Measurements from ENCODE around the gene YES1.

YES1 gene

DNA sequence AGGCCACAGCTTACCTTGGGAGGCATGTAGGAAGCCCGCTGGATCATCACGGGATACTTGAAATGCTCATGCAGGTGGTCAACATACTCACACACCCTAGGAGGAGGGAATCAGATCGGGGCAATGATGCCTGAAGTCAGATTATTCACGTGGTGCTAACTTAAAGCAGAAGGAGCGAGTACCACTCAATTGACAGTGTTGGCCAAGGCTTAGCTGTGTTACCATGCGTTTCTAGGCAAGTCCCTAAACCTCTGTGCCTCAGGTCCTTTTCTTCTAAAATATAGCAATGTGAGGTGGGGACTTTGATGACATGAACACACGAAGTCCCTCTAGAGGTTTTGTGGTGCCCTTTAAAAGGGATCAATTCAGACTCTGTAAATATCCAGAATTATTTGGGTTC is 136.7 kb downstream of the YES1 start:
- Histone ChIP-seq H3K36me3 (ENCODE audit: insufficient read depth, low read length) (peaks cover 85% of the 10 kb centered on the region), H4K20me1 (ENCODE audit: insufficient read depth, low read length) (peaks cover 22% of the 10 kb centered on the region), H3K9ac (ENCODE audit: low read depth, low read length) (no peak overlapping the region), H3K9me3 (ENCODE audit: insufficient read depth, low read length, severe bottlenecking) (no peaks in the 10 kb centered on the region), H3K4me3 (ENCODE audit: low read depth in 1 of 2, low read length in 2 of 2) (no peak overlapping the region), H2AFZ (ENCODE audit: low read depth, low read length) (no peak overlapping the region), H3K4me1 (ENCODE audit: insufficient read depth, low read length) (peaks cover 9% of the 10 kb centered on the region), H3K4me2 (ENCODE audit: insufficient read depth, low read length) (no peak overlapping the region), H3K27me3 (ENCODE audit: insufficient read depth, low read length, poor library complexity) (no peaks in the 10 kb centered on the region), H3K27ac (ENCODE audit: low read length) (0 out of 2 replicates have a peak overlapping the region, but pooled peaks have one; percentile 22), H3K79me2 (ENCODE audit: insufficient read depth, low read length) (peaks cover 11% of the 10 kb centered on the region)
- TF ChIP-seq, protein P1, sequence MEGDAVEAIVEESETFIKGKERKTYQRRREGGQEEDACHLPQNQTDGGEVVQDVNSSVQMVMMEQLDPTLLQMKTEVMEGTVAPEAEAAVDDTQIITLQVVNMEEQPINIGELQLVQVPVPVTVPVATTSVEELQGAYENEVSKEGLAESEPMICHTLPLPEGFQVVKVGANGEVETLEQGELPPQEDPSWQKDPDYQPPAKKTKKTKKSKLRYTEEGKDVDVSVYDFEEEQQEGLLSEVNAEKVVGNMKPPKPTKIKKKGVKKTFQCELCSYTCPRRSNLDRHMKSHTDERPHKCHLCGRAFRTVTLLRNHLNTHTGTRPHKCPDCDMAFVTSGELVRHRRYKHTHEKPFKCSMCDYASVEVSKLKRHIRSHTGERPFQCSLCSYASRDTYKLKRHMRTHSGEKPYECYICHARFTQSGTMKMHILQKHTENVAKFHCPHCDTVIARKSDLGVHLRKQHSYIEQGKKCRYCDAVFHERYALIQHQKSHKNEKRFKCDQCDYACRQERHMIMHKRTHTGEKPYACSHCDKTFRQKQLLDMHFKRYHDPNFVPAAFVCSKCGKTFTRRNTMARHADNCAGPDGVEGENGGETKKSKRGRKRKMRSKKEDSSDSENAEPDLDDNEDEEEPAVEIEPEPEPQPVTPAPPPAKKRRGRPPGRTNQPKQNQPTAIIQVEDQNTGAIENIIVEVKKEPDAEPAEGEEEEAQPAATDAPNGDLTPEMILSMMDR (IDR thresholded peaks at IDR 0.05; ENCODE audit: borderline replicate concordance, extremely low read depth, low read length, poor library complexity, severe bottlenecking), result no peak
- TF ChIP-seq EZH2 (IDR thresholded peaks at IDR 0.05; ENCODE audit: borderline replicate concordance, low read depth, low read length, severe bottlenecking), result no peak
- DNase-seq (no peak), ATAC-seq (ENCODE audit: insufficient read depth, low read depth) (0 out of 3 replicates have a peak, but pooled peaks have one; percentile 13)

DNA sequence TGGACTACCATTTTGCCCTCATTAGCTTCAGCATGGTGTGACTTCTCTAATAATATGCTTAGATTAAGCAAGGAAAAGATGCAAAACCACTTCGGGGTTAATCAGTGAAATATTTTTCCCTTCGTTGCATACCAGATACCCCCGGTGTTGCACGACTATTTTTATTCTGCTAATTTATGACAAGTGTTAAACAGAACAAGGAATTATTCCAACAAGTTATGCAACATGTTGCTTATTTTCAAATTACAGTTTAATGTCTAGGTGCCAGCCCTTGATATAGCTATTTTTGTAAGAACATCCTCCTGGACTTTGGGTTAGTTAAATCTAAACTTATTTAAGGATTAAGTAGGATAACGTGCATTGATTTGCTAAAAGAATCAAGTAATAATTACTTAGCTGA is 138.3 kb downstream of the YES1 start:
- H4K20me1 ChIP-seq (ENCODE audit: insufficient read depth, low read length), result peaks cover 33% of the 10 kb centered on the region

DNA sequence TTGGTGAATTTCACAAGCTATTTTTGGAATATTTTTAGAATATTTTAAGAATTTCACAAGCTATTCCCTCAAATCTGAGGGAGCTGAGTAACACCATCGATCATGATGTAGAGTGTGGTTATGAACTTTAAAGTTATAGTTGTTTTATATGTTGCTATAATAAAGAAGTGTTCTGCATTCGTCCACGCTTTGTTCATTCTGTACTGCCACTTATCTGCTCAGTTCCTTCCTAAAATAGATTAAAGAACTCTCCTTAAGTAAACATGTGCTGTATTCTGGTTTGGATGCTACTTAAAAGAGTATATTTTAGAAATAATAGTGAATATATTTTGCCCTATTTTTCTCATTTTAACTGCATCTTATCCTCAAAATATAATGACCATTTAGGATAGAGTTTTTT is 138.7 kb downstream of the YES1 start:
- DNase-seq, result no peak
- H3K4me2 ChIP-seq (ENCODE audit: insufficient read depth, low read length), result no peak overlapping the region
- H2AFZ ChIP-seq (ENCODE audit: low read depth, low read length), result no peak overlapping the region
- H3K36me3 ChIP-seq (ENCODE audit: insufficient read depth, low read length), result peaks cover 96% of the 10 kb centered on the region
- H3K27ac ChIP-seq (ENCODE audit: low read length), result no peak overlapping the region
- no peak overlapping the region for H3K4me3 ChIP-seq (ENCODE audit: low read depth in 1 of 2, low read length in 2 of 2)
- H3K9me3 ChIP-seq (ENCODE audit: insufficient read depth, low read length, severe bottlenecking), result no peaks in the 10 kb centered on the region
- H3K79me2 ChIP-seq (ENCODE audit: insufficient read depth, low read length), result peaks cover 28% of the 10 kb centered on the region
- no peak for ATAC-seq (ENCODE audit: insufficient read depth, low read depth)
- no peaks in the 10 kb centered on the region for H3K27me3 ChIP-seq (ENCODE audit: insufficient read depth, low read length, poor library complexity)
- TF ChIP-seq EZH2 (IDR thresholded peaks at IDR 0.05; ENCODE audit: borderline replicate concordance, low read depth, low read length, severe bottlenecking), result no peak
- TF ChIP-seq, protein P1 (IDR thresholded peaks at IDR 0.05; ENCODE audit: borderline replicate concordance, extremely low read depth, low read length, poor library complexity, severe bottlenecking), result no peak
- peaks cover 38% of the 10 kb centered on the region for H4K20me1 ChIP-seq (ENCODE audit: insufficient read depth, low read length)
- no peaks in the 10 kb centered on the region for H3K4me1 ChIP-seq (ENCODE audit: insufficient read depth, low read length)
- H3K9ac ChIP-seq (ENCODE audit: low read depth, low read length), result no peak overlapping the region

More for the DNA sequence above, 138.3 kb downstream of the YES1 start:
- H3K36me3 ChIP-seq (ENCODE audit: insufficient read depth, low read length), result peaks cover 95% of the 10 kb centered on the region
- no peaks in the 10 kb centered on the region for H3K4me1 ChIP-seq (ENCODE audit: insufficient read depth, low read length)
- peaks cover 23% of the 10 kb centered on the region for H3K79me2 ChIP-seq (ENCODE audit: insufficient read depth, low read length)
- TF ChIP-seq, protein P1 (IDR thresholded peaks at IDR 0.05; ENCODE audit: borderline replicate concordance, extremely low read depth, low read length, poor library complexity, severe bottlenecking), result no peak
- no peak for TF ChIP-seq EZH2 (IDR thresholded peaks at IDR 0.05; ENCODE audit: borderline replicate concordance, low read depth, low read length, severe bottlenecking)
- ATAC-seq (ENCODE audit: insufficient read depth, low read depth), result no peak
- H3K27me3 ChIP-seq (ENCODE audit: insufficient read depth, low read length, poor library complexity), result no peaks in the 10 kb centered on the region
- H3K9ac ChIP-seq (ENCODE audit: low read depth, low read length), result no peak overlapping the region
- no peak overlapping the region for H3K27ac ChIP-seq (ENCODE audit: low read length)
- no peak overlapping the region for H3K4me2 ChIP-seq (ENCODE audit: insufficient read depth, low read length)
- H3K4me3 ChIP-seq (ENCODE audit: low read depth in 1 of 2, low read length in 2 of 2), result no peak overlapping the region
- DNase-seq, result no peak
- H2AFZ ChIP-seq (ENCODE audit: low read depth, low read length), result no peak overlapping the region
- H3K9me3 ChIP-seq (ENCODE audit: insufficient read depth, low read length, severe bottlenecking), result no peaks in the 10 kb centered on the region

Data from DND-41 (cell line).